Measurements from ENCODE around the gene NR2C1. TPM values are rescaled to one million over a fixed set of nuclear protein-coding genes. Genes with fewer than 3 reads are reported as not detected.

NR2C1 gene
- total RNA-seq, 1 experiment from 2014 or later: 33.7 TPM

DNA sequence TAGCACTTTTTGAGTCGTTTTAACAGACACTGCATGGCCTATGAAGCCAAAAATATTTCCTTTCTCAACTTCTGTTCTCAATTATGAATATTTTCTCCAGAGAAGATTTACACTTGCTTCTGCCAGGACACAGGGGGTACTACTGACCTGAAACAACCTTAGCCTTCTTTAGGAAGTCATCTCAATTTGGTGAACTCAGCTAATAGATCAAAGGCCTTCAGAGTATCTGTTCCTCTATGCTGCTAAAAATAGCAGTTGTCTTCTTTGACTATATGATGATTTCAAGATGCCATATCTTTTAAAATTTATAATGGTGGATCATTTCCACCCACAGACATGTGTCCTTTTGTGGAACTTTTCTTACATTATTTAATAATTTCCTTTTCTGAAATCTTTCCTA, 55.9 kb downstream of the NR2C1 start:
- ChIA-PET RAD21 (ENCODE audit: low non-redundant PET in 1 of 2, low total read pairs in 2 of 2, uncharacterized antibody in 2 of 2, unreplicated experiment in 2 of 2) (no interaction called here), CTCF (no interaction called here), POLR2A (no interaction called here)
- ATAC-seq: no peak
- no peak for TF ChIP-seq JUND (IDR thresholded peaks at IDR 0.05)
- TF ChIP-seq SRF (IDR thresholded peaks at IDR 0.05; ENCODE audit: low read depth): no peak
- no peak for TF ChIP-seq CBX3 (IDR thresholded peaks at IDR 0.05; ENCODE audit: low read depth)
- TF ChIP-seq EZH2 (IDR thresholded peaks at IDR 0.05): no peak
- TF ChIP-seq ZFX (IDR thresholded peaks at IDR 0.05): no peak
- TF ChIP-seq, protein P1, sequence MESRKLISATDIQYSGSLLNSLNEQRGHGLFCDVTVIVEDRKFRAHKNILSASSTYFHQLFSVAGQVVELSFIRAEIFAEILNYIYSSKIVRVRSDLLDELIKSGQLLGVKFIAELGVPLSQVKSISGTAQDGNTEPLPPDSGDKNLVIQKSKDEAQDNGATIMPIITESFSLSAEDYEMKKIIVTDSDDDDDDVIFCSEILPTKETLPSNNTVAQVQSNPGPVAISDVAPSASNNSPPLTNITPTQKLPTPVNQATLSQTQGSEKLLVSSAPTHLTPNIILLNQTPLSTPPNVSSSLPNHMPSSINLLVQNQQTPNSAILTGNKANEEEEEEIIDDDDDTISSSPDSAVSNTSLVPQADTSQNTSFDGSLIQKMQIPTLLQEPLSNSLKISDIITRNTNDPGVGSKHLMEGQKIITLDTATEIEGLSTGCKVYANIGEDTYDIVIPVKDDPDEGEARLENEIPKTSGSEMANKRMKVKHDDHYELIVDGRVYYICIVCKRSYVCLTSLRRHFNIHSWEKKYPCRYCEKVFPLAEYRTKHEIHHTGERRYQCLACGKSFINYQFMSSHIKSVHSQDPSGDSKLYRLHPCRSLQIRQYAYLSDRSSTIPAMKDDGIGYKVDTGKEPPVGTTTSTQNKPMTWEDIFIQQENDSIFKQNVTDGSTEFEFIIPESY (IDR thresholded peaks at IDR 0.05; ENCODE audit: extremely low read depth, insufficient replicate concordance, low read length): no peak
- no peak for TF ChIP-seq SP1 (IDR thresholded peaks at IDR 0.05; ENCODE audit: low read depth)
- TF ChIP-seq, protein P2, sequence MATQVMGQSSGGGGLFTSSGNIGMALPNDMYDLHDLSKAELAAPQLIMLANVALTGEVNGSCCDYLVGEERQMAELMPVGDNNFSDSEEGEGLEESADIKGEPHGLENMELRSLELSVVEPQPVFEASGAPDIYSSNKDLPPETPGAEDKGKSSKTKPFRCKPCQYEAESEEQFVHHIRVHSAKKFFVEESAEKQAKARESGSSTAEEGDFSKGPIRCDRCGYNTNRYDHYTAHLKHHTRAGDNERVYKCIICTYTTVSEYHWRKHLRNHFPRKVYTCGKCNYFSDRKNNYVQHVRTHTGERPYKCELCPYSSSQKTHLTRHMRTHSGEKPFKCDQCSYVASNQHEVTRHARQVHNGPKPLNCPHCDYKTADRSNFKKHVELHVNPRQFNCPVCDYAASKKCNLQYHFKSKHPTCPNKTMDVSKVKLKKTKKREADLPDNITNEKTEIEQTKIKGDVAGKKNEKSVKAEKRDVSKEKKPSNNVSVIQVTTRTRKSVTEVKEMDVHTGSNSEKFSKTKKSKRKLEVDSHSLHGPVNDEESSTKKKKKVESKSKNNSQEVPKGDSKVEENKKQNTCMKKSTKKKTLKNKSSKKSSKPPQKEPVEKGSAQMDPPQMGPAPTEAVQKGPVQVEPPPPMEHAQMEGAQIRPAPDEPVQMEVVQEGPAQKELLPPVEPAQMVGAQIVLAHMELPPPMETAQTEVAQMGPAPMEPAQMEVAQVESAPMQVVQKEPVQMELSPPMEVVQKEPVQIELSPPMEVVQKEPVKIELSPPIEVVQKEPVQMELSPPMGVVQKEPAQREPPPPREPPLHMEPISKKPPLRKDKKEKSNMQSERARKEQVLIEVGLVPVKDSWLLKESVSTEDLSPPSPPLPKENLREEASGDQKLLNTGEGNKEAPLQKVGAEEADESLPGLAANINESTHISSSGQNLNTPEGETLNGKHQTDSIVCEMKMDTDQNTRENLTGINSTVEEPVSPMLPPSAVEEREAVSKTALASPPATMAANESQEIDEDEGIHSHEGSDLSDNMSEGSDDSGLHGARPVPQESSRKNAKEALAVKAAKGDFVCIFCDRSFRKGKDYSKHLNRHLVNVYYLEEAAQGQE (IDR thresholded peaks at IDR 0.05; ENCODE audit: low read depth): no peak
- no peak for TF ChIP-seq CEBPB (IDR thresholded peaks at IDR 0.05; ENCODE audit: low read depth)
- no peak for TF ChIP-seq EGR1 (IDR thresholded peaks at IDR 0.05; ENCODE audit: low read depth)
- no peak for TF ChIP-seq SIN3A (IDR thresholded peaks at IDR 0.05; ENCODE audit: low read depth)
- TF ChIP-seq ZNF274 (IDR thresholded peaks at IDR 0.05; ENCODE audit: low read depth, low read length): no peak
- TF ChIP-seq TCF7L2 (IDR thresholded peaks at IDR 0.05; ENCODE audit: borderline replicate concordance, extremely low read depth, insufficient read depth, insufficient read length): no peak
- Histone ChIP-seq H3K9me3 (ENCODE audit: control insufficient read depth in 1 of 2, insufficient read depth in 1 of 2, low read depth in 1 of 2, low read length in 2 of 2) (no peaks in the 10 kb centered on the region), H3K4me1 (ENCODE audit: control insufficient read depth in 1 of 2, insufficient read depth in 2 of 2, low read length in 2 of 2) (no peaks in the 10 kb centered on the region), H3K9ac (ENCODE audit: low read length) (no peak overlapping the region), H3K4me2 (ENCODE audit: low read length) (no peak overlapping the region), H3K27me3 (ENCODE audit: insufficient read depth, low read length) (no peaks in the 10 kb centered on the region), H3K4me3 (replicated peaks in 1 of 2; ENCODE audit: low read depth in 1 of 2, low read length in 2 of 2) (no peak overlapping the region), H4K20me1 (ENCODE audit: insufficient read depth) (no peaks in the 10 kb centered on the region), H3K9me2 (ENCODE audit: insufficient read depth) (no peaks in the 10 kb centered on the region), H3K79me2 (ENCODE audit: insufficient read depth, low read length) (no peaks in the 10 kb centered on the region), H3K36me3 (ENCODE audit: control insufficient read depth in 1 of 2, insufficient read depth in 2 of 2, low read length in 2 of 2) (peaks cover 0 to 2% of the 10 kb centered on the region in 2 experiments; a peak in 1 of 4 replicates), H2AFZ (ENCODE audit: low read depth, low read length, poor library complexity, severe bottlenecking) (no peak overlapping the region), H3K27ac (ENCODE audit: low read depth, low read length) (no peak overlapping the region)
- no peak for DNase-seq (ENCODE audit: low read depth, low spot score)
- intact Hi-C loops (cut with micrococcal nuclease): no loop called here
- TSS peak; percentile 19 for BruUV-seq (replicated peaks)
